GM21619 (cell line): ENCODE results near the gene ME1.
A peak's percentile ranks its signal among the peaks of the same experiment; 100 is the strongest.
"Not testable (repeated sequence)": the region's sequence is repeated elsewhere in the genome, so short reads cannot be mapped to it uniquely, and the experiment has no call there.

ENCODE experiments used
- ATAC-seq: cut with Tn5 transposase; IDR thresholded peaks from one replicate; pipeline ENCODE4 v1.9.1; 2021; ENCODE audit not compliant: unreplicated experiment

ME1 gene

DNA sequence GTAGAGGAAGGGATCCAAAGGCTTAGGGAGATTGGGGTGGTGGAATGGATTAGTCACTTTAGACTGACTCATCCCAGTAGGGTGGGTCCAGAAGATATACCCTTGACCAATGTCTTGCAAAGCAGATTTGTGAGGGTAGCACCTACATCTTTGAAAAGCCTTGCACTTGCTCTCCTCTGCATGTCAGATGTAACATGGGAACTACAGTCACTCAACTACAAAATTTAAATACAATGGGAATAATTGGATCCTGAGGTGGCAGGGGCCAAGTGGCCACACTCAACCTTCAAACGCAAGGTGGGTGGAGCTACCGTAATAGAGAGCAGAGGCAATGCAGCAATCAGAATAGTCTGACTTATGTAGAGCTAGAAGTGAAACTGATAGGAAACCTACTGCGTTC, 71.2 kb downstream of the ME1 start:
- no peak for ATAC-seq

DNA sequence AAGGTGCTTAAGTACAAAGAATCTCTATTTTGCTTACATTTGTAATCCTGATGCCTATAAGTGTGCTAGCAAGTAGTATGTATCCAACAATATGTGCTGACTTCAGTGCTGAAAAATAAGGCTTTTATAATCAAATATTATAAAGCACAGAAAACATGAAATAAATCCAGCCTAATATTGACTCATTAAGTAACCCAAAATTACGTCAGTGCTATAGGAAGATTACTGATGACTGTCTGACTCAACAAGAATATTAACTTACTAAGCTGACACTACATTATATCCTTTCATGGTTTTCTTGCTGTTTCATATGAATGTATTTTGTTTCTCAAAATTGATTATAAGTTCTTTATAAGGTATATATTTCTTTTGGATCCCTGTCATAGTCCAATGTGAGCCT, 76.1 kb downstream of the ME1 start:
- no peak for ATAC-seq

DNA sequence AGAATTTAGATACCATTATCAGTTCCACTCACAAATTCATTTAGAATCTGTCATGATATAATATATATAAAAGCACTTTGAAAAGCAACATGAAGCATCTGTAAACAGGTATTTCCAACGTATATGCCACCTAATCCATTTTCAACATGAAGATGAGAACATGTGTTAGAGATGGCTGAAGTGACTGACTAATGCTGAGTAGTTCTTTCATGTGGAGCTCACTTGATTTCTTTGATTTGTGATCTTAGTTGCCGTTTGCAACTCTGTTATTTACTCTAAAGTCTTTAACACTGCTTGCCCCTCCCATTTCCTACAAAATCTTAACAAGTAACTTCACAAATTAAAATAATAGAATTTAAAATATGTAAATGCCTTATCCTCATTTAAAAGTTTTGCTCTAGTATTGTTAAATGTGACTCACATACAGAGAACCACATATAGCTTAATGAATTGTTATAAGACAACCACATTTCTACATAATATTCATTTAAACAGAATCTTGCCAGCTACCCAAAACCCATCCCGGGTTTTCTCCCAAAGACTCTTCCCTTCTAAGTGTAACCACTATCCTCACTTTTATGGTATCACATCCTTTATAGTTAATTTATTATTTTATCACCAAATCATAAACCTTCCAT, 78.3 kb downstream of the ME1 start:
- ATAC-seq = no peak

DNA sequence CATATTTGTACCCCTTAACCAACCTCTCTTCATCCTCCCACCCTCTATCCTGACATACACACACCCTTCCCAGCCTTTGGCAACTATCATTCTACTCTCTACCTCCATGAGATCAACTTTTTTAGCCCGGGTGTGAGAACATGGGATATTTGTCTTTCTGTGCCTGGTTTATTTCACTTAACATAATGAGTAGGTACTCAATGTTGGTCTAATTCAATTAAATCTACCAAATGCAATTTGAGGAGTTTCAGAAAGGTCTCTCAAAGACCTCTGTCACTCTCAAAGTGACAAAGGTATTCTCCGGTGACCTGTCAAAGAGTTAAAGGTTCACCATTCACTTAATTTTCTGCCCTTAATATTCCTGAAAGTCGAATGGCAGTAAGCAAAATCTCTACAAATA, 87.7 kb downstream of the ME1 start:
- no peak for ATAC-seq

DNA sequence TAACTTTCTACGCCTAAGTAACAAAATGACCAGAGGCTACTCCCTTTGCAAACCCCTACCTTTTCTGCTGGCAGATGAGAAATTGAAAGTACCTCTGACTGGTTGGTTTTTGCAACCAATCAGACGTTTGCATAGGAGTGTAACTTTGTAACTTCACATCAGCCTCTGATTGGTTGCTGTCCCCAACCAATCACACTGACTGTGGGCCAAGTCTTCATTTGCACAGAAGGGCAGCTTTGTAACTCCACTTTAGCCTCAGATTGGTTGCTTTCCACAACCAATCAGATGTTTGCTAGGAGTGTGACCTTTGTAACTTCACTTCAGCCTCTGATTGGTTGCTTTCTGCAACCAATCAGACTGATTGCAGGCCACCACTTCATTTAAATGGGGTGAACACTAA, 89.1 kb downstream of the ME1 start:
- ATAC-seq = no peak

DNA sequence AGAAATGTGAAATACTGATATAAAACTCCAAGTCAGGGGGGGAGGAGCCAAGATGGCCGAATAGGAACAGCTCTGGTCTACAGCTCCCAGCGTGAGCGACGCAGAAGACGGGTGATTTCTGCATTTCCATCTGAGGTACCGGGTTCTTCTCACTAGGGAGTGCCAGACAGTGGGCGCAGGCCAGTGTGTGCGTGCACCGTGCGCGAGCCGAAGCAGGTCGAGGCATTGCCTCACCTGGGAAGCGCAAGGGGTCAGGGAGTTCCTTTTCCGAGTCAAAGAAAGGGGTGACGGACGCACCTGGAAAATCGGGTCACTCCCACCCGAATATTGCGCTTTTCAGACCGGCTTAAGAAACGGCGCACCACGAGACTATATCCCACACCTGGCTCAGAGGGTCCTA, 96.9 kb downstream of the ME1 start:
- ATAC-seq = not testable (repeated sequence)

DNA sequence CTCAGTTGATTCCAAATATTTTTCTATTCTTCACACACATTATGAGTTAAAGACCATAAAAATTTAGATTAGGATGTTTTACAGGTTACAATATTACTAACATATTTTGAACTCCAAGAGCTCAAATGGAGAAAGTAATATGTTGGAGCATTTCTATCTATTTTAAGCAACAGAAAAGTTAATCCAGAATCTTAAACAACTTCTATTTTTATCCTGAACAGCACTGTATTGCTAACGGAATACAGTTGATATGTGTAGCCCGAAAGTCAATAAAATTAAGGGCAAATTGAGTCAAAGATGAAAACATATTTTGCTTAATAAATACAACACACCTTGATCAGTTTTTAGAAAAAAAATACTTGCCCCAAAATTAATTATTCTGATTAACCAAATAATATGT, 97.4 kb downstream of the ME1 start:
- ATAC-seq = no peak

DNA sequence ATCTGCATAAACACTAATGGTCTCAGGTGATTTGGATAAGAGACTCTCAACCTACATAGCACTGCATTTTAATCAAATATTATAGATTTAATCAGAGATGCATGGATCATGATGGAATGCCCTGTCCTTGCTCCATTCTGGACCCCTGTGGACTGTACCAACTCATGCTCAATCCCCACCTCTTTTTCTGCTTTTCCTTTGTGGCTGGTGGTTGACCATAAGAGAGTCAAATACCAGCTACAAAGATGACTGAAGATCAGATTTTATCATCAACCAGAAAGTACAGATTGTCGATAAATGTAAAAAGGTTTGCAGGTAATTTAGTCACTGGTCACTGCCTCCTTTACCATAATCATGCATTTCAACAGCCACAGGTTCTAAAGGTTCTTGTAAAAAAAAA, 116.2 kb downstream of the ME1 start:
- no peak for ATAC-seq

DNA sequence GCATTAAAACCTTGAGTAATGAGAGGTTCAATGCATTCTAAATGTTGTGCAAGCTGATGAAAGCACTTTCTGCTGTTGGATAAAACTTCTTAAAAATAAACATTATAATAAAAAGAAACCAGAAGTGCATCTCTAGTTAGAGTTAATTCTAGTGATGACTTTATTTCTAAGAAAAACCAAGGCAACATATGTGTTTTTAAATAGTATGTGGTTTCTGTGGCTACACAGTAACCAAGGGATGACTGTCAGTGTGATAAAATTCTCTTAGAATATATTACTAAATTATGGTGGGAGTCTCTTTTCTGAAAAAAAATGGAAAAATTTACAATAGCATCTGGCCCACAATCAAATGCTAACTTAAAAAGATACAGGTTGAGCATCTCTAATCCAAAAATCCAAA, 117.0 kb downstream of the ME1 start:
- ATAC-seq = no peak

DNA sequence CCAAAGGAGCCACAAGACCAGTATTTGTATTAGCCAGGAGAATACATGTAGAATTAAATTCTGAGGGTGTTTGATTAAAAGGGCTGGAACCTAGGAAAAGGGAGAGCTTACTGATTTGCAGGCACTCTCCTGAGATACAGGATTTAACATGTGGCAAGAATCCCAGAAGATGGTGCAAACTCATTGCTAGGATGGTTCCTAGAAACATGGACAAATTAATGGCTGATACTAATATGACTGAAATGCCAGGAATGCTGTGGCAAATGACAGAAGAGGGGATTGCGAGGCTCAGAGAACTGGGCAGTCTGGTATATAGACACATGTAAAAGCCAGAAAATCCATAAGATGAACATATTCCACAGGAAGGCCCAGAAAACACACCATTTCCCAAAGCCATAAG, 119.6 kb downstream of the ME1 start:
- ATAC-seq = no peak

DNA sequence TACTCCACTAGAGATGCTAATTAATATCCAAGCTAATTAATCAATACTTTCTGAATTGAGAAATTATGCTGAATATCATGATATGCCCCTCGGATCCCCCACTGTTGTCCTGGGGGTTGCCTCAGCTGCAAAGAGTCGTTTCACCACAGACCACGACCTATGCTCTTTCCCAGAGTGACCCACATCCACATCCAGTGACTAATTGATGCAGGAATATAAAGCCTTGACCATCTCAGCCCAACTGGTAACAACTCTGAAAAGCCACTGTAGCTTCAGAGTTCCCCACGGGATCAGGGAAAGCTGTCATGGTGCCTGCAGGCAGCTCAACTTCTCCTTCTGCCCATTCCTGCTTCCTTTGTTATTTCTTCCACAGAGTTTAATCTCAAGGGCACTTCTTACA, 120.8 kb downstream of the ME1 start:
- no peak for ATAC-seq

DNA sequence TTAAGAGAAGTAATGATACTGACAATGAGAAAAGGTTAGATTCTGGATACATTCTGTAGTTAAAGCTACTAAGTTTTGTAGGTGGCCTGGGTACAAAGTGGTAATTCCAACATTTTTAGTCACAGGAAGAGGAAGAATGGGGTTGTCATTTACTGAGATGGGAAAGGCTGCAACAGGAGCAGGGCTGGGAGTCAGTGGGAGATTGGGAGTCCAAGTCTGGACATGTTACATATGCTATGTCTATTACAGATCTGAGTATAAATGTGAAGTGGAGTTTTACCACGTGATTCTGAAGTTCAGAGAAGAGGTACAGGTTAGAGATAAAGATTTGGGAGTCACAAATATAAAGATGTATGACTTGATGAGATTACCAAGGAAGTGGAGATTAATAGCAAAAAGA, 121.5 kb downstream of the ME1 start:
- ATAC-seq = no peak

DNA sequence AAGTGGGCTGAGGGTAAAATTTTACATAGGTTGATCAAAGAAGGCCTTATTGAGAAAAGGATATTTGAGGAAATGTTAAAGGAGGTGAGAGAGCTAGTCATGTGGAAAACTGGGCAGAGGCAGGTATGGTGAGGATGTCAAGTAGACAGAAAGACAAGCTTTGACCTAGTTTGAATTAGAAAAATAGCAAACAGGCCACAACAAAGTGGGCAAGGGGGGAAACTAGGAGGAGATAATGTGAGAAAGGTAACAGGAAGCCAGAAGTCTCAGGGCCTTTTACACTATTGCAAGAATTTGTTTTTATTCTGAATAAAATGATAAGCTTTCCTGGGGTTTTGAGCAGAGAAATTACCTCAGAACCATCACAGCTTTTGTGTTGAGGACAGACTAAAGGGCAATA, 122.0 kb downstream of the ME1 start:
- no peak for ATAC-seq

DNA sequence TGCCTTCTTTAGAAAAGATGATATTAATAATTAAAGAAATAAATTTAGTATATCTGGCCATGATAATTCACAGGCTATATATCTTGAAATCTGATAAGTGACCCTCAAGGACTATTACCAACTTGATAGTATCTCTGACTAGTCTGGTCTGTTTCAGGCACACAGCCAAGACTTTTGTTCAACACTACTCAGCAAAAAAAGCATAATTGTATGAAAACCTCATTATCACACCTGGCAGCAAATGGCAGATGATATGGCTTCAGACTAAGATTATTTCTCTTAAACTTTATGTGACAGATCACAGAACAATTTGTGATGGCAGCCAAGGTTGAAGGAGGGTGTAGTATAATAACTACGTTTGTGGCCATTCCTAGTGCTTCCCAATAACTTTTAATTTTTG, 123.0 kb downstream of the ME1 start:
- no peak for ATAC-seq

DNA sequence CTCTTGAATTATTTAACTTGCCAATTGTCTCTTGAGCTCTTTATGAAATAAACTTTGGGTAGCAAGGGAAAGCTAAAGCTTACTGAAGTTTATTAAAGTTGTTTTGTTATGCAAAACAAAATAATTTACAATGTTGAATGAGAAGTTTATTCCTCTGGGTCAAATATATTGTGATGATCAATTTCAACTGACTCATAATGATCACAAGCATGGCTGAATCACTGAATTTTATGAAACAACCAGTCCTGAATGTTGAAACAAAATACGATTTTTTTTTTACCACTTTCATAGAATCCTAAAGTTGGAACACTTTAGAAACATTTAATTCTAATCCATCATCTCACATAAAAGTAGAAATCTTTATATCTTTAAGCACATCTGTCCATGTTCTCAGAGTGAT, 127.4 kb downstream of the ME1 start:
- ATAC-seq = no peak

DNA sequence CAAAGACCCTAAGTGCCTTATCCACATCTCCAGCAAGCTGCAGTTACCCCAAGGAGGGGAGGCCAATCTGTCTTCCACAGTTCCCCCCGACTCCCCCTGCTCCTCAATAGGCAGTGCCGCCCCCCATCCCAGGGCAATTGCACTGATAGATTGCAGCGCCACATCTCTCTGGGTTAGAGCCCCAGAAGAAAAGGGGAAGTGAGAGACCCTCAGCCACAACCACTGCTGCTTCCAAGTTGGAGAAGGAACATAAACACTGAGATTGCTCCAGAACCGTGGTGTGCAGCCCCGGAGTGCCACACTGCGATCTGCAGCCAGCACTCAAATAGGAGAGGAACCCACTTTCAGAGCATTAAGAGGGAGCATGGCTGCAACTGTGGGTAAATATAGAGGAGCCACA, 136.2 kb downstream of the ME1 start:
- ATAC-seq = no peak

DNA sequence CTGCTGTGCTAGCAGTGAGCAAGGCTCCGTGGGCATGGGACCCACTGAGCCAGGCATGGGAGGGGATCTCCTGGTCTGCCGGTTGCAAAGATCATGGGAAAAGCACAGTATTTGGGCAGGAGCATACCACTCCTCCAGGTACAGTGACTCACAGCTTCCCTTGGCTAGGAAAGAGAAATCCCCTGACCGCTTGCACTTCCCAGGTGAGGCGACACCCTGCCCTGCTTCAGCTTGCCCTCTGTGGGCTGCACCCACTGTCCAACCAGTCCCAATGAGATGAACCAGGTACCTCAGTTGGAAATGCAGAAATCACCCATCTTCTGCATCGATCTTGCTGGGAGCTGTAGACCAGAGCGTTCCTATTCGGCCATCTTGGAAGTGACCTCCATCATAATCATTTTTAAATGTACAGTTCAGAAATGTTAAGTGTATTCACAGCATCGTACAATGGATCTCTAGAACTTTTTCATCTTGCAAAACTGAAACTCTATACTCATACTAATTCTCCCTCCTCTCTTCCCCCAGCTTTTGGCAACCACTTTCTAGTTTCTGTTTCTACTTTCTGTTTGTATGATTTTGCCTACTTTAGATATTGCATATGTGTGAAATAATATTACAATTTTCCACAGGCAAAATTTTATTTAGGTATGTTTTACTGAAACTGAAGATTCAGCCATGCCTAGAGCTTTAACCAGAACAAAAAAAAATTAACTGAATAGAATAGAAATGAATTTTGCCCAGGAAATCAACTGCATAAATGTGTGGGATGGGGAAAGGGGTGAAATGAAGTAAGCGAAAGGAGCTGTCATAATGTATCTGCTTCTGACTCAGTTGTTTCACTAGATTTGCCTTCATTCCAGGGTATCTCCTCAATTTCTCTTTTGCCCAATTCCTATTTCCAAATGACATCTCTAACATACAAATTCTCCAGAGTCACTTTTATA, 137.7 kb downstream of the ME1 start:
- ATAC-seq = peak; percentile 85

DNA sequence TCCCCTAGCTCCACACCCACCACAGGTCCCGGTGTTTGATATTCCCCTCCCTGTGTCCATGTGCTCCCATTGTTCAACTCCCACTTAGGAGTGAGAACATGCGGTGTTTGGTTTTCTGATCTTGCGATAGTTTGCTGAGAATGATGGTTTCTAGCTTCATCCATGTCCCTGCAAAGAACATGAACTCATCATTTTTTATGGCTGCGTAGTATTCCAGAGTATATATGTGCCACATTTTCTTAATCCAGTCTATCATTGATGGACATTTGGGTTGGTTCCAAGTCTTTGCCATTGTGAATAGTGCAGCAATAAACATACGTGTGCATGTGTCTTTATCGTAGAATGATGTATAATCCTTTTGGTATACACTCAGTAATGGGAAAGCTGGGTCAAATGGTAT, 143.6 kb downstream of the ME1 start:
- not testable (repeated sequence) for ATAC-seq

DNA sequence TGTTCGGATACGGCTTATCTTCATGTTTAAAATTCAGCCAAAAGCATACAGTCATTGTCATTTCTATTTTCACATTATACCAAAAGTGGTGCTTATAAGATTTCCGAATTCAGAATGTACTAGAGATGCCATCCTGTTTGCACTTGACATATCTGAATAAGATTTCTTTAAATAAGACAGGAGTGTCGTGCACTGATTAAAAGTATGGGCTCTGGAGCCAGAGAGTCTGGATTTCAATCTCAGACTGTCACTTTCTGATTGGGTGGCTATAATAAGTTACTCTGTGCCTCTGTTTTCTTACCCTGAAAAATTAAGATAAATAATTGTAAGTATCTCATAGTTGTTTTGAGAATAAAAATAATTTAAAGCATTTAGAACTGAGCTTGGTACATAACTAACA, 144.9 kb downstream of the ME1 start:
- no peak for ATAC-seq

DNA sequence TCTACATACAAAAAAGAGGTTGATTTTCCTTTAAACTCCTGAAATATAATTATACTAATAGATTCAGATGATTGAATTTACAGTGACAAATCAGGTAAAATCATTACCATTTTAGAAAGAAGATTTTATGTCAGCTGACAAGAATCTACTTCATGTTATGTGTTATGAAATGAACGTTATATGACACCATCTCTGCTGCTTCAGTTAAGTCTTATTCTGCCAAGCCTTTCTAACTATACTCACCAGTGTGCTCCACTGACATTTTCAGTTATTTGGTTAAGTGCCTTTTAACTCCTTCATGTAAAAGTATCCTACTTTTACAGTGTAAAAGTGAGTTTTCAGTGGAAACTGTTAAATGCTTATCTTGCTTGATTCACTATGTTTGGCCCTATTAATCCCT, 157.3 kb downstream of the ME1 start:
- no peak for ATAC-seq

DNA sequence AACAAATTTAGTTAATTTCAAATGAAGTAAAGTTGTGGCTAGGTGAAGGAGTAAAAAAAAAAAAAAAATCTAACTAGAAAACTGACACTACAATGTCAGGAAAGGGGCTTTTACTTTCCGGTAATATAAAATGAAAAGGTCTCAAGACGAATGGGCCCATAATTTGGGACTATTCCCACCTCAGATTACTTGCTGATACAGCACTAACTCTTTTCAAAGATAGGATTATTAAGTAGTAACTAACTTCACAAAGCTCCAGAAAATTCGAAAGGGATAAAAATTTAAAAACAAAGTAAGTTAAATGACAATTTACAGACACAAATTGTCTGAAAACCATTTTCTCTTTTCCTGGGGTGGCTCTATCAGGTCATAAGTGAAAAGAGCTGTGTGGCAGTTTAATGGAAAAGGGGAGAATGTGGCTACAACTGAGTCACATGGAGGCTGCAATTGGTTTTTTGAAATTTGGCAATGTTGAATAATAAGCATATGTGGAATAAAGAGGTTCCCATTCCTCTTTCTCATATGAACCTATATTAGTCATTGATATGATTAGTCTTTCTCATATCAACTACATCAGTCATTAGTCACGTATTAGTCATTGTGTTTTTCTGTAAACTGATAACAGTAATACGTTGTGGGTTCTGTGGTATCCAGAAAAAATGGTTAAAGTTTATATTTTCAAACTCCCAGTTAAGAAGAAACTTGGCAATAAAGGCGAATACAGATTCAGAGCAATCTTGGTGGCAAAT, 159.7 kb downstream of the ME1 start:
- ATAC-seq = peak; percentile 63

DNA sequence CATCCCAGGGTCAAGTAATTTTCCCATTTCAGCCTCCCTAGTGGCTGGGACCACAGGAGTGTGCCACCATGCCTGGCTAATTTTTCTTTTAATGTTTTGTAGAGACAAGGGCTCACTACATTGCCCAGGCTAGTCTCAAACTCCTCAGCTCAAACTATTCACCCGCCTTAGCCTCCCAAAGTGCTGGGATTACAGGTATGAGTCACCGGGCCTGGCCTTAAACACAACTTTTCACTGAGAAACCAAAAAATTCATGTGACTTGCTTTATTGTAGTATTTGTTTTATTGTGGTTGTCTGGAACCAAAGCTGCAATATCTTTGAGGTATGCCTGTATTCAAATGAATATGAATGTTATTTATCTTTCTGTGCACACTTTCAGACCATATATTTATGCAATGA, 165.5 kb downstream of the ME1 start:
- no peak for ATAC-seq
